HG03064 (cell line): Measurements from ENCODE around the gene MIS12.

Experiments used
- ATAC-seq: cut with Tn5 transposase; IDR thresholded peaks from one replicate; pipeline ENCODE4 v1.9.1; 2021; ENCODE audit warnings: low read depth; ENCODE audit not compliant: unreplicated experiment

Gene MIS12

GRCh38 chr17:5499476-5500231 is 13.3 kb downstream of the MIS12 start:
- ATAC-seq, result no peak

GRCh38 chr17:5500247-5500588 is 13.9 kb downstream of the MIS12 start:
- no peak for ATAC-seq

GRCh38 chr17:5500589-5501391 is 14.4 kb downstream of the MIS12 start:
- ATAC-seq, result no peak

- ATAC-seq, result no peak
These were observed 15.3 kb downstream of the MIS12 start for GRCh38 chr17:5501685-5502084.

GRCh38 chr17:5502552-5502951 is 16.2 kb downstream of the MIS12 start:
- ATAC-seq, result no peak

GRCh38 chr17:5506307-5506706 is 19.9 kb downstream of the MIS12 start:
- no peak for ATAC-seq

- no peak for ATAC-seq
These were observed 22.4 kb downstream of the MIS12 start for GRCh38 chr17:5508810-5509209.

GRCh38 chr17:5509482-5509881 is 23.1 kb downstream of the MIS12 start:
- ATAC-seq, result no peak

GRCh38 chr17:5510771-5511170 is 24.4 kb downstream of the MIS12 start:
- no peak for ATAC-seq

GRCh38 chr17:5511401-5512225 is 25.2 kb downstream of the MIS12 start:
- ATAC-seq, result no peak

- no peak for ATAC-seq
These were observed 27.3 kb downstream of the MIS12 start for GRCh38 chr17:5513628-5514027.

GRCh38 chr17:5514976-5515375 is 28.6 kb downstream of the MIS12 start:
- ATAC-seq, result no peak

- ATAC-seq, result no peak
These were observed 29.9 kb downstream of the MIS12 start for GRCh38 chr17:5516060-5516792.

GRCh38 chr17:5522476-5522875 is 36.1 kb downstream of the MIS12 start:
- no peak for ATAC-seq

- no peak for ATAC-seq
These were observed 36.9 kb downstream of the MIS12 start for GRCh38 chr17:5523249-5523648.

- ATAC-seq, result no peak
These were observed 40.6 kb downstream of the MIS12 start for GRCh38 chr17:5526821-5527598.

GRCh38 chr17:5527601-5528250 is 41.4 kb downstream of the MIS12 start:
- no peak for ATAC-seq

GRCh38 chr17:5530265-5531084 is 44.1 kb downstream of the MIS12 start:
- ATAC-seq, result no peak

GRCh38 chr17:5531085-5531418 is 44.7 kb downstream of the MIS12 start:
- no peak for ATAC-seq
